ENCODE data around the gene MYL12A.
A peak's percentile ranks its signal among the peaks of the same experiment; 100 is the strongest.

DNA sequence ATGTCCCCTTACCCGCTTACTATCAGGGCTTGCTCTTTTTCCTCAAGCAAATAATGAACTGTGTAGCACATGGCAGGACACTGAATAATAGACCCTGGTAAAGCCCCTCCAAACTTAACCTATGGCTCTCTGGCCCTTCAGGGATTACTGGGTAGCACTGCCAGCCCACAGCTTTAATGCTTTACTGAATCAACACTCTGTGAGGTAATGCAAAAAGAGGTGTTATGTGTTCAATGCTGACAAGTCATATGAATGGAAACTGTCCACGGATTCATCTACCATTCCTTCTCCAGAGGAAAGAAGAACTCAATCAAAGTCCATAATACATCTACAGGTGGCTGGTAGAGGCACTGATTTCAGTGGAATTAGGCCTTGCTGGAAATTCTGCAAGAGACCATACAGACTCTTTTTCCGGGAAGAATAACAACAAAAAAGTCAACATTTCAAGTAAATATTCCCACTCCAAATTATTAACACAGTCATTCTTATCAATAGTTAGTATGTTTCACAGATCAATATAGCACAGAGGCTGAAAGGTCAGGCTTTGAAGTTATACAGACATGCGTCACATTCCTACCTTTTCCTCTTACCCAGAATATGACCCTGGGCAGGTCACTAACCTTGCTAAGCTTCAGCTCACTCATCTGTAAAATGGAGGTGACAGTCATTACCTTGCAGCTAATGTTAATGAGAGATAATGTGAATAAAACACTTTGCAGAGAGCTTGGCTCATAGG is 14.0 kb upstream of the MYL12A start:
- TF ChIP-seq, protein P1, sequence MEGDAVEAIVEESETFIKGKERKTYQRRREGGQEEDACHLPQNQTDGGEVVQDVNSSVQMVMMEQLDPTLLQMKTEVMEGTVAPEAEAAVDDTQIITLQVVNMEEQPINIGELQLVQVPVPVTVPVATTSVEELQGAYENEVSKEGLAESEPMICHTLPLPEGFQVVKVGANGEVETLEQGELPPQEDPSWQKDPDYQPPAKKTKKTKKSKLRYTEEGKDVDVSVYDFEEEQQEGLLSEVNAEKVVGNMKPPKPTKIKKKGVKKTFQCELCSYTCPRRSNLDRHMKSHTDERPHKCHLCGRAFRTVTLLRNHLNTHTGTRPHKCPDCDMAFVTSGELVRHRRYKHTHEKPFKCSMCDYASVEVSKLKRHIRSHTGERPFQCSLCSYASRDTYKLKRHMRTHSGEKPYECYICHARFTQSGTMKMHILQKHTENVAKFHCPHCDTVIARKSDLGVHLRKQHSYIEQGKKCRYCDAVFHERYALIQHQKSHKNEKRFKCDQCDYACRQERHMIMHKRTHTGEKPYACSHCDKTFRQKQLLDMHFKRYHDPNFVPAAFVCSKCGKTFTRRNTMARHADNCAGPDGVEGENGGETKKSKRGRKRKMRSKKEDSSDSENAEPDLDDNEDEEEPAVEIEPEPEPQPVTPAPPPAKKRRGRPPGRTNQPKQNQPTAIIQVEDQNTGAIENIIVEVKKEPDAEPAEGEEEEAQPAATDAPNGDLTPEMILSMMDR (CRISPR knock-in tag; IDR thresholded peaks at IDR 0.05): no peak
- TF ChIP-seq MAFK (conservative IDR thresholded peaks at IDR 0.05 in 1 of 2, IDR thresholded peaks at IDR 0.05 in 1 of 2; ENCODE audit: low read length in 2 of 2) (no peak), SIN3A (IDR thresholded peaks at IDR 0.05; ENCODE audit: borderline replicate concordance, low read depth, low read length) (no peak), ZBTB21 (CRISPR knock-in tag; IDR thresholded peaks at IDR 0.05) (0 out of 2 replicates have a peak, but pooled peaks have one; percentile 57), GABPA (IDR thresholded peaks at IDR 0.05; ENCODE audit: low read depth, low read length) (no peak), GABPA (CRISPR knock-in tag; IDR thresholded peaks at IDR 0.05; ENCODE audit: low read depth) (peak; percentile 55; the same call in 1 of the 2 replicates)
- TF ChIP-seq, protein P2, sequence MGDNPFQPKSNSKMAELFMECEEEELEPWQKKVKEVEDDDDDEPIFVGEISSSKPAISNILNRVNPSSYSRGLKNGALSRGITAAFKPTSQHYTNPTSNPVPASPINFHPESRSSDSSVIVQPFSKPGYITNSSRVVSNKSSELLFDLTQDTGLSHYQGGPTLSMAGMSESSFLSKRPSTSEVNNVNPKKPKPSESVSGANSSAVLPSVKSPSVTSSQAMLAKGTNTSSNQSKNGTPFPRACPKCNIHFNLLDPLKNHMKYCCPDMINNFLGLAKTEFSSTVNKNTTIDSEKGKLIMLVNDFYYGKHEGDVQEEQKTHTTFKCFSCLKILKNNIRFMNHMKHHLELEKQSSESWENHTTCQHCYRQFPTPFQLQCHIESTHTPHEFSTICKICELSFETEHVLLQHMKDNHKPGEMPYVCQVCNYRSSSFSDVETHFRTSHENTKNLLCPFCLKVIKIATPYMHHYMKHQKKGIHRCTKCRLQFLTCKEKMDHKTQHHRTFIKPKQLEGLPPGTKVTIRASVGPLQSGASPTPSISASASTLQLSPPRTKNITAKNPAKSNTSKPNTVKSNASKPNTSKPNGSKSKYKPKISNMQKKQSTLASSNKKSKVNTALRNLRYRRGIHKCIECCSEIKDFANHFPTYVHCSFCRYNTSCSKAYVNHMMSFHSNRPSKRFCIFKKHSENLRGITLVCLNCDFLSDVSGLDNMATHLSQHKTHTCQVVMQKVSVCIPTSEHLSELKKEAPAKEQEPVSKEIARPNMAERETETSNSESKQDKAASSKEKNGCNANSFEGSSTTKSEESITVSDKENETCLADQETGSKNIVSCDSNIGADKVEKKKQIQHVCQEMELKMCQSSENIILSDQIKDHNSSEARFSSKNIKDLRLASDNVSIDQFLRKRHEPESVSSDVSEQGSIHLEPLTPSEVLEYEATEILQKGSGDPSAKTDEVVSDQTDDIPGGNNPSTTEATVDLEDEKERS (CRISPR knock-in tag; IDR thresholded peaks at IDR 0.05): no peak
